GM23338 (cell line): ENCODE results near the gene PCNX3. TPM values are rescaled to one million over a fixed set of nuclear protein-coding genes. Genes with fewer than 3 reads are reported as not detected.

Experiments used
- ATAC-seq: fragments of 200-7000 bp; cut with Tn5 transposase; 3 replicates; pipeline ENCODE4 v1.9.1; 2020
- DNase-seq: peaks from one replicate; pipeline ENCODE4 v3.0.0-alpha.2; 2015; ENCODE audit warnings: low spot score
- H2AFZ ChIP-seq: fragments of 200-600 bp; sonication (generic); 2 replicates; pipeline ENCODE4 v1.8.0; 2016; ENCODE audit warnings: antibody characterized with exemption, mild to moderate bottlenecking, moderate library complexity
- H3F3A ChIP-seq: fragments of 200-600 bp; sonication (generic); replicated peaks from 2 replicates; pipeline ENCODE4 v1.8.0; 2017; ENCODE audit warnings: antibody characterized with exemption, mixed run types, low read depth
- H3K27ac ChIP-seq: fragments of 200-600 bp; sonication (generic); 2 replicates; pipeline ENCODE4 v1.6.1; 2016; ENCODE audit warnings: low read depth
- H3K27me3 ChIP-seq: fragments of 200-600 bp; sonication (generic); 2 replicates; pipeline ENCODE4 v1.8.0; 2016; ENCODE audit warnings: mild to moderate bottlenecking, mixed run types, moderate library complexity; ENCODE audit not compliant: insufficient read depth
- H3K36me3 ChIP-seq: fragments of 200-600 bp; sonication (generic); 2 replicates; pipeline ENCODE4 v1.8.0; 2016; ENCODE audit warnings: mild to moderate bottlenecking; ENCODE audit not compliant: insufficient read depth
- H3K4me1 ChIP-seq: fragments of 200-600 bp; sonication (generic); 2 replicates; pipeline ENCODE4 v1.8.0; 2016; ENCODE audit warnings: mild to moderate bottlenecking, moderate library complexity; ENCODE audit not compliant: insufficient read depth
- H3K4me2 ChIP-seq: fragments of 200-600 bp; sonication (generic); 2 replicates; pipeline ENCODE4 v1.7.1; 2017; ENCODE audit warnings: mixed run types
- H3K4me3 ChIP-seq: fragments of 200-600 bp; sonication (generic); 2 replicates; pipeline ENCODE4 v1.6.1; 2016; ENCODE audit warnings: mixed run types
- H3K79me2 ChIP-seq: fragments of 200-600 bp; sonication (generic); replicated peaks from 2 replicates; pipeline ENCODE4 v1.8.0; 2017; ENCODE audit warnings: mild to moderate bottlenecking; ENCODE audit not compliant: insufficient read depth
- H3K9me2 ChIP-seq: fragments of 200-600 bp; sonication (generic); 2 replicates; pipeline ENCODE4 v1.8.0; 2017; ENCODE audit not compliant: insufficient read depth
- H4K20me1 ChIP-seq: fragments of 200-600 bp; sonication (generic); replicated peaks from 2 replicates; pipeline ENCODE4 v1.8.0; 2017; ENCODE audit warnings: mild to moderate bottlenecking; ENCODE audit not compliant: insufficient read depth
- H3K27ac Mint-ChIP-seq: 2 replicates; pipeline ENCODE4 v1.8.0; 2020; ENCODE audit warnings: inconsistent platforms, mild to moderate bottlenecking, moderate library complexity, mixed read lengths
- H3K27me3 Mint-ChIP-seq: 3 replicates; pipeline ENCODE4 v1.8.0; 2022; ENCODE audit warnings: low read depth, mild to moderate bottlenecking, moderate library complexity, mixed read lengths, inconsistent platforms; ENCODE audit not compliant: insufficient read depth, poor library complexity
- H3K36me3 Mint-ChIP-seq: 3 replicates; pipeline ENCODE4 v1.8.0; 2021; ENCODE audit warnings: low read depth, mild to moderate bottlenecking, inconsistent platforms, moderate library complexity, mixed read lengths
- H3K4me1 Mint-ChIP-seq: 3 replicates; pipeline ENCODE4 v1.8.0; 2020; ENCODE audit warnings: mild to moderate bottlenecking, inconsistent platforms, mixed read lengths
- H3K4me3 Mint-ChIP-seq: 3 replicates; pipeline ENCODE4 v1.8.0; 2021; ENCODE audit warnings: moderate library complexity, mild to moderate bottlenecking, inconsistent platforms, mixed read lengths
- H3K9me3 Mint-ChIP-seq: 3 replicates; pipeline ENCODE4 v1.8.0; 2020; ENCODE audit warnings: moderate library complexity, mild to moderate bottlenecking, inconsistent platforms, mixed read lengths
- CREB1 ChIP-seq: fragments of 250-450 bp; sonication (Bioruptor Pico); IDR thresholded peaks from 2 replicates; pipeline ENCODE4 v1.5.0; 2020; ENCODE audit warnings: low read depth, mild to moderate bottlenecking, moderate library complexity
- EZH2phosphoT487 ChIP-seq: fragments of 200-600 bp; sonication (generic); IDR thresholded peaks from one replicate; pipeline ENCODE4 v1.8.1; 2018; ENCODE audit warnings: antibody characterized with exemption; ENCODE audit not compliant: unreplicated experiment
- JUNB ChIP-seq: IDR thresholded peaks from one replicate; pipeline ENCODE4 v1.6.1; 2016; ENCODE audit warnings: antibody characterized with exemption; ENCODE audit not compliant: unreplicated experiment
- NANOG ChIP-seq: IDR thresholded peaks from 2 replicates; pipeline ENCODE4 v1.6.1; 2016; ENCODE audit warnings: antibody characterized with exemption, borderline replicate concordance
- POLR2AphosphoS5 ChIP-seq: IDR thresholded peaks from 2 replicates; pipeline ENCODE4 v1.6.1; 2016; ENCODE audit warnings: antibody characterized with exemption, low read depth
- STAT1 ChIP-seq: IDR thresholded peaks from one replicate; pipeline ENCODE4 v1.6.1; 2016; ENCODE audit warnings: antibody characterized with exemption; ENCODE audit not compliant: unreplicated experiment
- ZNF114 ChIP-seq: fragments of 250-450 bp; sonication (Bioruptor Pico); IDR thresholded peaks from 2 replicates; pipeline ENCODE4 v1.5.0; 2020; ENCODE audit warnings: mild to moderate bottlenecking, moderate library complexity
- ZNF331 ChIP-seq: fragments of 250-450 bp; sonication (Bioruptor Pico); IDR thresholded peaks from 2 replicates; pipeline ENCODE4 v1.5.0; 2020; ENCODE audit warnings: low read depth, mild to moderate bottlenecking, moderate library complexity
- polyA plus RNA-seq: library from polyadenylated mRNA; unstranded; fragments of >200 nt; fragmentation: Nextera tagmentation; extraction: Ambion mirVana; gene quantifications from 2 replicates; pipeline ENCODE4 v1.2.1, GENCODE V29; 2016
- total RNA-seq: library from RNA; depleted of rRNA; stranded (reverse); fragments of >200 nt; shearing (Covaris generic); gene quantifications from 2 replicates; pipeline ENCODE4 v1.2.3, GENCODE V29; 2014
- TF ChIP-seq, protein P1 (sequence below), 2 experiments: fragments of 200-600 bp in 1 of 2; sonication (generic) in 1 of 2; conservative IDR thresholded peaks; 2 replicates each; pipeline versions ENCODE4 v1.5.1 to v1.6.1; 2016 to 2017; ENCODE audit warnings: antibody characterized with exemption in 2 of 2, low read depth in 2 of 2, mild to moderate bottlenecking in 2 of 2, moderate library complexity in 1 of 2
- TF ChIP-seq, protein P2 (sequence below): fragments of 250-450 bp; sonication (Bioruptor Pico); IDR thresholded peaks from 2 replicates; pipeline ENCODE4 v1.5.0; 2020; ENCODE audit warnings: mild to moderate bottlenecking, moderate library complexity
- TF ChIP-seq, protein P3 (sequence below): IDR thresholded peaks from 2 replicates; pipeline ENCODE4 v1.6.1; 2016; ENCODE audit warnings: antibody characterized with exemption

PCNX3 gene
- total and polyA plus RNA-seq, 2 experiments from 2014 or later: 8.7 to 52.2 TPM

DNA sequence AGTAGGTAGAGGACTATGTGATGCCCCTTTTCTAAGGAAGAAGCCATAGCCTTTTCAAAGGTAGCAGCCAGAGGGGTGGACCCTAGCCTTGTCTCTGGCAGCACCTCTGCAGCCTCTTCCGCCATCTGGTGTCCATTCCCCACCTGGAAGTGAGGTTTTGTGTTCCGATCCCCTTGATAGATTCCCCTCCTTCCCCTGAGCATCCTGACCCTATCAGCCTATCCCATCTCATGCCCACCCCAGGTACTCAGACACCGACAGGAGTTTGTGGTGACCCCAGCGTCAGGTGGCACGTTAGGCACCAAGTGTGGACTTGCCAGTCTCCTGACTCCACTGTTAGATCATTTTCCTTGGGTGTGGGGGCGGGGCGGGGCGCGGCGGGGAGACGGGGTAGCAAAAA, 43.6 kb upstream of the PCNX3 start:
- Mint-ChIP-seq H3K36me3 (peaks cover 9% of the 10 kb centered on the region), H3K9me3 (no peaks in the 10 kb centered on the region), H3K27me3 (peaks cover 34% of the 10 kb centered on the region), H3K27ac (no peak overlapping the region), H3K4me3 (peak overlapping the region; percentile 100), H3K4me1 (peaks cover 49% of the 10 kb centered on the region)
- H3K27ac ChIP-seq: no peak overlapping the region
- H3K9me2 ChIP-seq: no peaks in the 10 kb centered on the region
- H3K4me1 ChIP-seq: peaks cover 31% of the 10 kb centered on the region
- TF ChIP-seq ZNF331: no peak
- TF ChIP-seq, protein P1, sequence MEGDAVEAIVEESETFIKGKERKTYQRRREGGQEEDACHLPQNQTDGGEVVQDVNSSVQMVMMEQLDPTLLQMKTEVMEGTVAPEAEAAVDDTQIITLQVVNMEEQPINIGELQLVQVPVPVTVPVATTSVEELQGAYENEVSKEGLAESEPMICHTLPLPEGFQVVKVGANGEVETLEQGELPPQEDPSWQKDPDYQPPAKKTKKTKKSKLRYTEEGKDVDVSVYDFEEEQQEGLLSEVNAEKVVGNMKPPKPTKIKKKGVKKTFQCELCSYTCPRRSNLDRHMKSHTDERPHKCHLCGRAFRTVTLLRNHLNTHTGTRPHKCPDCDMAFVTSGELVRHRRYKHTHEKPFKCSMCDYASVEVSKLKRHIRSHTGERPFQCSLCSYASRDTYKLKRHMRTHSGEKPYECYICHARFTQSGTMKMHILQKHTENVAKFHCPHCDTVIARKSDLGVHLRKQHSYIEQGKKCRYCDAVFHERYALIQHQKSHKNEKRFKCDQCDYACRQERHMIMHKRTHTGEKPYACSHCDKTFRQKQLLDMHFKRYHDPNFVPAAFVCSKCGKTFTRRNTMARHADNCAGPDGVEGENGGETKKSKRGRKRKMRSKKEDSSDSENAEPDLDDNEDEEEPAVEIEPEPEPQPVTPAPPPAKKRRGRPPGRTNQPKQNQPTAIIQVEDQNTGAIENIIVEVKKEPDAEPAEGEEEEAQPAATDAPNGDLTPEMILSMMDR (conservative IDR thresholded peaks at IDR 0.05; ENCODE audit: low read depth in 2 of 2): peak; percentile 63 to 77
- TF ChIP-seq CREB1 (CRISPR knock-in tag): no peak
- H2AFZ ChIP-seq: no peak overlapping the region; the same call in 1 of the 2 replicates
- H4K20me1 ChIP-seq: peaks cover 10% of the 10 kb centered on the region
- ATAC-seq: peak; percentile 10
- peaks cover 27% of the 10 kb centered on the region for H3K27me3 ChIP-seq
- H3K4me3 ChIP-seq: peak overlapping the region; percentile 91
- peak overlapping the region; percentile 99 for H3K4me2 ChIP-seq
- DNase-seq: peak; percentile 87
- H3F3A ChIP-seq: peaks cover 41% of the 10 kb centered on the region
- H3K36me3 ChIP-seq: no peaks in the 10 kb centered on the region
- H3K79me2 ChIP-seq: peaks cover 8% of the 10 kb centered on the region

DNA sequence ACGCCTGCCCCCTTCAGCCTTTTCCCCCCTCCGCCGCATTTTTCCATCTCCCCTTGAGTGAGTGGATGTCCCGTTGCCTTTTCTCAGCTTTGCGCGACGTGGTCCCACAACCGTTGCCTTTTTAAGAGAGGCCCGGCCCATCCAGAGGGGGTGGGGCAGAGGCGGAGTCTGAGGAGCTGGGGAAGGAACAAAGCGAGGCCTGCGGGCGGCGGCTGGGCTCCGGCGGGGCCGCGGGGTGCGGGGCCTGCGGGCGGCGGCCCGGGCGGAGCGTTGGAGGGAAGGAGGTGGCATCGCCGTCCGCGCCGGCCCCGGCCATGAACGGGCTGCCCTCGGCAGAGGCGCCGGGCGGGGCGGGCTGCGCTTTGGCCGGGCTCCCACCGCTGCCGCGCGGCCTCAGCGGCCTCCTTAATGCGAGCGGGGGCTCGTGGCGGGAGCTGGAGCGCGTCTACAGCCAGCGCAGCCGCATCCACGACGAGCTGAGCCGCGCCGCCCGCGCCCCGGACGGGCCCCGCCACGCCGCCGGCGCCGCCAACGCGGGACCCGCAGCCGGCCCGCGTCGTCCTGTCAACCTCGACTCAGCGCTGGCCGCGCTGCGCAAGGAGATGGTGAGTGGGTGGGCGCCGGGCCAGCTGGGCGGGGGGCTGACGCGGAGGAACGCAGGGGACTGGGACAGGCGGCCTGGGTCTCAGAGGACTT, 43.1 kb upstream of the PCNX3 start, which contains the start of gene FAM89B:
Gene FAM89B, plus strand, starts transcription at position 183 of the 696 bp plus-strand sequence. Its CDS starts 132 bp downstream, at position 315.
- Histone ChIP-seq H4K20me1 (peaks cover 10% of the 10 kb centered on the region), H3K27ac (no peak within 1 kb of the TSS), H3K9me2 (no peaks in the 10 kb centered on the region), H3K4me3 (peak within 1 kb of the TSS; percentile 91), H3K4me1 (peaks cover 31% of the 10 kb centered on the region), H3K4me2 (peak within 1 kb of the TSS; percentile 99), H3K36me3 (no peaks in the 10 kb centered on the region), H3K27me3 (peaks cover 32% of the 10 kb centered on the region), H3F3A (peaks cover 41% of the 10 kb centered on the region), H3K79me2 (peaks cover 8% of the 10 kb centered on the region), H2AFZ (no peak within 1 kb of the TSS; the same call in 1 of the 2 replicates)
- H3K9me3 Mint-ChIP-seq: no peaks in the 10 kb centered on the region
- H3K36me3 Mint-ChIP-seq: peaks cover 9% of the 10 kb centered on the region
- peaks cover 49% of the 10 kb centered on the region for H3K4me1 Mint-ChIP-seq
- DNase-seq (peak; percentile 91), ATAC-seq (peak; percentile 18)
- peaks cover 38% of the 10 kb centered on the region for H3K27me3 Mint-ChIP-seq
- no peak within 1 kb of the TSS for H3K27ac Mint-ChIP-seq
- H3K4me3 Mint-ChIP-seq: peak within 1 kb of the TSS; percentile 100
- no peak for TF ChIP-seq POLR2AphosphoS5
- TF ChIP-seq STAT1: no peak
- TF ChIP-seq NANOG: no peak
- TF ChIP-seq, protein P2, sequence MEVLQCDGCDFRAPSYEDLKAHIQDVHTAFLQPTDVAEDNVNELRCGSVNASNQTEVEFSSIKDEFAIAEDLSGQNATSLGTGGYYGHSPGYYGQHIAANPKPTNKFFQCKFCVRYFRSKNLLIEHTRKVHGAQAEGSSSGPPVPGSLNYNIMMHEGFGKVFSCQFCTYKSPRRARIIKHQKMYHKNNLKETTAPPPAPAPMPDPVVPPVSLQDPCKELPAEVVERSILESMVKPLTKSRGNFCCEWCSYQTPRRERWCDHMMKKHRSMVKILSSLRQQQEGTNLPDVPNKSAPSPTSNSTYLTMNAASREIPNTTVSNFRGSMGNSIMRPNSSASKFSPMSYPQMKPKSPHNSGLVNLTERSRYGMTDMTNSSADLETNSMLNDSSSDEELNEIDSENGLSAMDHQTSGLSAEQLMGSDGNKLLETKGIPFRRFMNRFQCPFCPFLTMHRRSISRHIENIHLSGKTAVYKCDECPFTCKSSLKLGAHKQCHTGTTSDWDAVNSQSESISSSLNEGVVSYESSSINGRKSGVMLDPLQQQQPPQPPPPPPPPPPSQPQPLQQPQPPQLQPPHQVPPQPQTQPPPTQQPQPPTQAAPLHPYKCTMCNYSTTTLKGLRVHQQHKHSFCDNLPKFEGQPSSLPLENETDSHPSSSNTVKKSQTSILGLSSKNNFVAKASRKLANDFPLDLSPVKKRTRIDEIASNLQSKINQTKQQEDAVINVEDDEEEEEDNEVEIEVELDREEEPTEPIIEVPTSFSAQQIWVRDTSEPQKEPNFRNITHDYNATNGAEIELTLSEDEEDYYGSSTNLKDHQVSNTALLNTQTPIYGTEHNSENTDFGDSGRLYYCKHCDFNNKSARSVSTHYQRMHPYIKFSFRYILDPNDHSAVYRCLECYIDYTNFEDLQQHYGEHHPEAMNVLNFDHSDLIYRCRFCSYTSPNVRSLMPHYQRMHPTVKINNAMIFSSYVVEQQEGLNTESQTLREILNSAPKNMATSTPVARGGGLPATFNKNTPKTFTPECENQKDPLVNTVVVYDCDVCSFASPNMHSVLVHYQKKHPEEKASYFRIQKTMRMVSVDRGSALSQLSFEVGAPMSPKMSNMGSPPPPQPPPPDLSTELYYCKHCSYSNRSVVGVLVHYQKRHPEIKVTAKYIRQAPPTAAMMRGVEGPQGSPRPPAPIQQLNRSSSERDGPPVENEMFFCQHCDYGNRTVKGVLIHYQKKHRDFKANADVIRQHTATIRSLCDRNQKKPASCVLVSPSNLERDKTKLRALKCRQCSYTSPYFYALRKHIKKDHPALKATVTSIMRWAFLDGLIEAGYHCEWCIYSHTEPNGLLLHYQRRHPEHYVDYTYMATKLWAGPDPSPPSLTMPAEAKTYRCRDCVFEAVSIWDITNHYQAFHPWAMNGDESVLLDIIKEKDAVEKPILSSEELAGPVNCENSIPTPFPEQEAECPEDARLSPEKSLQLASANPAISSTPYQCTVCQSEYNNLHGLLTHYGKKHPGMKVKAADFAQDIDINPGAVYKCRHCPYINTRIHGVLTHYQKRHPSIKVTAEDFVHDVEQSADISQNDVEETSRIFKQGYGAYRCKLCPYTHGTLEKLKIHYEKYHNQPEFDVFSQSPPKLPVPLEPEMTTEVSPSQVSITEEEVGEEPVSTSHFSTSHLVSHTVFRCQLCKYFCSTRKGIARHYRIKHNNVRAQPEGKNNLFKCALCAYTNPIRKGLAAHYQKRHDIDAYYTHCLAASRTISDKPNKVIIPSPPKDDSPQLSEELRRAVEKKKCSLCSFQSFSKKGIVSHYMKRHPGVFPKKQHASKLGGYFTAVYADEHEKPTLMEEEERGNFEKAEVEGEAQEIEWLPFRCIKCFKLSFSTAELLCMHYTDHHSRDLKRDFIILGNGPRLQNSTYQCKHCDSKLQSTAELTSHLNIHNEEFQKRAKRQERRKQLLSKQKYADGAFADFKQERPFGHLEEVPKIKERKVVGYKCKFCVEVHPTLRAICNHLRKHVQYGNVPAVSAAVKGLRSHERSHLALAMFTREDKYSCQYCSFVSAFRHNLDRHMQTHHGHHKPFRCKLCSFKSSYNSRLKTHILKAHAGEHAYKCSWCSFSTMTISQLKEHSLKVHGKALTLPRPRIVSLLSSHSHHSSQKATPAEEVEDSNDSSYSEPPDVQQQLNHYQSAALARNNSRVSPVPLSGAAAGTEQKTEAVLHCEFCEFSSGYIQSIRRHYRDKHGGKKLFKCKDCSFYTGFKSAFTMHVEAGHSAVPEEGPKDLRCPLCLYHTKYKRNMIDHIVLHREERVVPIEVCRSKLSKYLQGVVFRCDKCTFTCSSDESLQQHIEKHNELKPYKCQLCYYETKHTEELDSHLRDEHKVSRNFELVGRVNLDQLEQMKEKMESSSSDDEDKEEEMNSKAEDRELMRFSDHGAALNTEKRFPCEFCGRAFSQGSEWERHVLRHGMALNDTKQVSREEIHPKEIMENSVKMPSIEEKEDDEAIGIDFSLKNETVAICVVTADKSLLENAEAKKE (CRISPR knock-in tag): no peak
- no peak for TF ChIP-seq ZNF331
- no peak for TF ChIP-seq EZH2phosphoT487
- TF ChIP-seq, protein P3, sequence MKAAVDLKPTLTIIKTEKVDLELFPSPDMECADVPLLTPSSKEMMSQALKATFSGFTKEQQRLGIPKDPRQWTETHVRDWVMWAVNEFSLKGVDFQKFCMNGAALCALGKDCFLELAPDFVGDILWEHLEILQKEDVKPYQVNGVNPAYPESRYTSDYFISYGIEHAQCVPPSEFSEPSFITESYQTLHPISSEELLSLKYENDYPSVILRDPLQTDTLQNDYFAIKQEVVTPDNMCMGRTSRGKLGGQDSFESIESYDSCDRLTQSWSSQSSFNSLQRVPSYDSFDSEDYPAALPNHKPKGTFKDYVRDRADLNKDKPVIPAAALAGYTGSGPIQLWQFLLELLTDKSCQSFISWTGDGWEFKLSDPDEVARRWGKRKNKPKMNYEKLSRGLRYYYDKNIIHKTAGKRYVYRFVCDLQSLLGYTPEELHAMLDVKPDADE: no peak
- no peak for TF ChIP-seq CREB1 (CRISPR knock-in tag)
- no peak for TF ChIP-seq JUNB
- no peak for TF ChIP-seq ZNF114 (CRISPR knock-in tag)
